Endothelial cell of umbilical vein (primary cell): ENCODE measurements around the gene ADARB2. TPM values are rescaled to one million over a fixed set of nuclear protein-coding genes. Genes with fewer than 3 reads are reported as not detected.

Experiments
- BruUV-seq: library from RNA; stranded (reverse); fragments of 400-500 nt; replicated peaks from 2 replicates; lab custom pipeline; 2021; lab: Mats Ljungman, UMichigan
- CTCF ChIA-PET: fragments of 300-600, 350-600 bp; sonication (Branson Sonifier 250); formaldehyde crosslinking; loops from one replicate; lab custom pipeline; 2021; ENCODE audit warnings: antibody characterized with exemption, inconsistent platforms; lab: Charles Lee
- POLR2A ChIA-PET: fragments of 300-600, 350-600 bp; sonication (Branson Sonifier 250); formaldehyde crosslinking; loops from one replicate; lab custom pipeline; 2021; ENCODE audit warnings: antibody characterized with exemption, inconsistent platforms; lab: Charles Lee
- DNase-seq: peaks from one replicate; pipeline ENCODE4 v3.0.0-alpha.2; 2011; ENCODE audit warnings: low read depth, low spot score
- FAIRE-seq: peaks from 2 replicates; lab custom pipeline; 2011; peaks lifted over from hg19 to GRCh38; lab: Jason Lieb, UNC
- H2AFZ ChIP-seq: 2 replicates; pipeline ENCODE4 v1.6.0; 2012; ENCODE audit warnings: low read depth, low read length, control low read depth, inconsistent platforms
- H3K27ac ChIP-seq: 2 replicates; pipeline ENCODE4 v1.5.1; 2011; ENCODE audit warnings: low read depth, mild to moderate bottlenecking, control low read depth, low read length, moderate library complexity; ENCODE audit not compliant: insufficient read depth
- H3K27me3 ChIP-seq, 2 experiments: 2 replicates each; pipeline versions ENCODE4 v1.6.0 to v1.6.1; 2011; ENCODE audit warnings: low read length in 2 of 2, mixed read lengths in 1 of 2; ENCODE audit not compliant: control insufficient read depth in 2 of 2, insufficient read depth in 2 of 2
- H3K36me3 ChIP-seq, 2 experiments: 2 replicates in 1 of 2; 3 replicates in 1 of 2; pipeline ENCODE4 v1.5.1; 2011; ENCODE audit warnings: low read length in 2 of 2, mild to moderate bottlenecking in 1 of 2, moderate library complexity in 1 of 2; ENCODE audit not compliant: control insufficient read depth in 2 of 2, insufficient read depth in 2 of 2; ENCODE audit errors: extremely low read depth in 1 of 2
- H3K4me1 ChIP-seq: 3 replicates; pipeline ENCODE4 v1.5.1; 2011; ENCODE audit warnings: mild to moderate bottlenecking, low read length; ENCODE audit not compliant: control insufficient read depth, insufficient read depth; ENCODE audit errors: extremely low read depth
- H3K4me2 ChIP-seq: 2 replicates; pipeline ENCODE4 v1.6.1; 2011; ENCODE audit warnings: low read length, control low read depth, mixed read lengths; ENCODE audit not compliant: insufficient read depth
- H3K4me3 ChIP-seq, 3 experiments: fragments of 200-600 bp in 1 of 3; sonication (generic), shearing (Covaris generic) in 1 of 3; replicated peaks in 1 of 3; 2 replicates each; pipeline ENCODE4 v1.5.1; 2011 to 2016; ENCODE audit warnings: control low read depth in 3 of 3, low read length in 3 of 3, mild to moderate bottlenecking in 2 of 3, inconsistent platforms in 1 of 3, low read depth in 1 of 3, moderate library complexity in 1 of 3; ENCODE audit not compliant: insufficient read depth in 1 of 3
- H3K79me2 ChIP-seq: 2 replicates; pipeline ENCODE4 v1.6.0; 2012; ENCODE audit warnings: low read length, inconsistent platforms; ENCODE audit not compliant: control insufficient read depth, insufficient read depth
- H3K9ac ChIP-seq: replicated peaks from 2 replicates; pipeline ENCODE3; 2011; ENCODE audit warnings: low read length, control low read depth; ENCODE audit not compliant: insufficient read depth; ENCODE audit errors: extremely low read depth
- H3K9me1 ChIP-seq: replicated peaks from 3 replicates; pipeline ENCODE4 v1.6.0; 2011; ENCODE audit warnings: mild to moderate bottlenecking, low read length; ENCODE audit not compliant: control insufficient read depth, insufficient read depth; ENCODE audit errors: extremely low read depth
- H3K9me3 ChIP-seq: replicated peaks from 2 replicates; pipeline ENCODE4 v1.5.1; 2012; ENCODE audit warnings: low read length, inconsistent platforms; ENCODE audit not compliant: control insufficient read depth, insufficient read depth
- H4K20me1 ChIP-seq: replicated peaks from 2 replicates; pipeline ENCODE3; 2011; ENCODE audit warnings: mild to moderate bottlenecking, low read length; ENCODE audit not compliant: control insufficient read depth, insufficient read depth; ENCODE audit errors: extremely low read depth
- EZH2 ChIP-seq: IDR thresholded peaks from 2 replicates; pipeline ENCODE4 v1.6.1; 2012; ENCODE audit warnings: borderline replicate concordance, low read depth, mild to moderate bottlenecking, moderate library complexity, low read length, inconsistent platforms; ENCODE audit not compliant: severe bottlenecking
- FOS ChIP-seq: IDR thresholded peaks from 2 replicates; pipeline ENCODE4 v1.6.1; 2011; ENCODE audit warnings: mild to moderate bottlenecking, low read length, moderate library complexity, borderline replicate concordance; ENCODE audit not compliant: insufficient read depth
- GATA2 ChIP-seq: IDR thresholded peaks from 2 replicates; pipeline ENCODE4 v1.7.0; 2011; ENCODE audit warnings: low read depth, mild to moderate bottlenecking, moderate library complexity, mixed read lengths, low read length; ENCODE audit not compliant: insufficient read length, insufficient read depth
- JUN ChIP-seq: IDR thresholded peaks from 2 replicates; pipeline ENCODE4 v1.6.1; 2011; ENCODE audit warnings: borderline replicate concordance, low read depth; ENCODE audit not compliant: insufficient read length, insufficient read depth
- MAX ChIP-seq: IDR thresholded peaks from 2 replicates; pipeline ENCODE4 v1.6.1; 2011; ENCODE audit not compliant: insufficient read depth, insufficient read length
- MYC ChIP-seq: IDR thresholded peaks from one replicate; pipeline ENCODE4 v1.6.1; 2011; ENCODE audit warnings: mild to moderate bottlenecking, low read depth, low read length
- POLR2A ChIP-seq: IDR thresholded peaks from 2 replicates; pipeline ENCODE4 v1.6.1; 2012; ENCODE audit warnings: low read depth, mild to moderate bottlenecking, control low read depth, low read length
- POLR2AphosphoS5 ChIP-seq: IDR thresholded peaks from 2 replicates; pipeline ENCODE4 v1.6.1; 2012; ENCODE audit warnings: low read depth, mild to moderate bottlenecking, control low read depth, low read length, moderate library complexity; ENCODE audit not compliant: insufficient read depth
- dilution Hi-C: fragments of 300-500 bp; cut with MboI; formaldehyde crosslinking; loops from one replicate; pipeline ENCODE4 v1.15.0; 2019; ENCODE audit warnings: low sequenced_read_pairs; ENCODE audit not compliant: extremely low pct_ligation_motif_present
- intact Hi-C: fragments of 100-400 bp; cut with micrococcal nuclease; formaldehyde crosslinking; loops from one replicate; pipeline ENCODE4 v1.10.0; 2022
- polyA plus RNA-seq, 4 experiments: library from polyadenylated mRNA; depleted of rRNA in 3 of 4; stranded (reverse) in 3 of 4; unstranded in 1 of 4; fragments of >200 nt; gene quantifications; 2 replicates each; pipeline versions ENCODE4 v1.2.1 to v1.2.3, GENCODE V29; 2011 to 2012; ENCODE audit warnings: missing spikeins in 1 of 4
- total RNA-seq: library from RNA; stranded (reverse); gene quantifications from 2 replicates; pipeline ENCODE4 v1.2.3, GENCODE V29; 2021
- TF ChIP-seq, protein P1 (sequence below), 2 donors: IDR thresholded peaks; 1 replicate in 1 of 2; 2 replicates in 1 of 2; pipeline ENCODE4 v1.5.1; 2011; ENCODE audit warnings: low read length in 2 of 2, mild to moderate bottlenecking in 2 of 2, moderate library complexity in 2 of 2, control low read depth in 1 of 2, inconsistent platforms in 1 of 2, low read depth in 1 of 2; ENCODE audit not compliant: insufficient read depth in 1 of 2; ENCODE audit errors: extremely low read depth in 1 of 2

Gene ADARB2
- total and polyA plus RNA-seq, 2 donors (not counting 3 experiments of a cell fraction or from before 2014, with no cell fraction given): not detected

DNA sequence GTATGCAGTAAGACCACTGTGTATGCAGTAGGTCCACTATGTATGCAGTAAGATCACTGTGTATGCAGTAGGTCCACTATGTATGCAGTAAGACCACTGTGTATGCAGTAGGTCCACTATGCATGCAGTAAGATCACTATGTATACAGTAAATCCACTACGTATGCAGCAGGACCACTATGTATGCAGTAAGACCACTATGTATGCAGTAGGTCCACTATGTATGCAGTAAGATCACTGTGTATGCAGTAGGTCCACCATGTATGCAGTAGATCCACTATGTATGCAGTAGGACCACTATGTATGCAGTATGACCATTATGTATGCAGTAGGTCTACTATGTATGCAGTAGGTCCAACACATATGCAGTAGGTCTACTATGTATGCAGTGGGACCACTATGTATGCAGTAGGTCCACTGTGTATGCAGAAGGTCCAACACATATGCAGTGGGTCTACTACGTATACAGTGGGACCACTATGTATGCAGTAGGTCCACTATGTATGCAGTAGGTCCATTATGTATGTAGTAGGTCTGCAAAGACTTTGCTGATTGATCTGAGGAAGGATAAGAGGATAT is 313.6 kb downstream of the ADARB2 start:
- H3K4me3 ChIP-seq: no peak overlapping the region
- no peak overlapping the region for H3K9ac ChIP-seq
- no peak overlapping the region for H3K4me2 ChIP-seq
- no peaks in the 10 kb centered on the region for H4K20me1 ChIP-seq
- no peaks in the 10 kb centered on the region for H3K79me2 ChIP-seq
- DNase-seq (no peak), FAIRE-seq (no peak)
- no peaks in the 10 kb centered on the region for H3K27me3 ChIP-seq
- ChIA-PET POLR2A (no interaction called here), CTCF (no interaction called here)
- H3K9me1 ChIP-seq: no peaks in the 10 kb centered on the region
- intact Hi-C loops: loop anchor here (5.0 kb wide), 1 partner anchor 1629 kb away; no protein-coding TSS in a partner anchor
- H3K36me3 ChIP-seq: no peaks in the 10 kb centered on the region
- H3K27ac ChIP-seq: no peak overlapping the region
- no peak for TF ChIP-seq GATA2
- TF ChIP-seq POLR2A: no peak
- no peak for TF ChIP-seq POLR2AphosphoS5
- TF ChIP-seq MAX: no peak
- no peak overlapping the region for H2AFZ ChIP-seq
- no peaks in the 10 kb centered on the region for H3K4me1 ChIP-seq
- no peaks in the 10 kb centered on the region for H3K9me3 ChIP-seq
- BruUV-seq: no TSS peak
- dilution Hi-C loops: no loop called here

DNA sequence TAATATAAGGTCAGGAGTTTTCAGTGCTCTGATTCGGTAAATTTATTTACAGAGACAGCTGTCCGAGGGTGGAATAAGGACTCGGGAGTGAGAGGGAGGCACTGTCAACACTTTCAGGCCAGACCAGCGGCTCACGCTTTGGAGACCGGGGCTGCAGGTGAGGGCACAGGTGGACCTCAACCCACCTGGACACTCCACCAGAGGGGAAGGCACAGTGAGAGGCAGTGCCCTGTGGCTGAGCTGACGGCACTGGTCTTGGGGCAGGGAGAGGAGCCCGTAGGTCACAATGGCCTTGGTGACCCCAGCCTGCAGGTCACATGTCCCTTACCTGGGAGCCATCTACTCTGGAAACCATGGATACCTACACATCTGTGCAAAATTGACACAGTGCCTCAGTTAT is 315.1 kb downstream of the ADARB2 start:
- Histone ChIP-seq H3K9me3 (no peaks in the 10 kb centered on the region), H3K27ac (no peak overlapping the region), H3K79me2 (no peaks in the 10 kb centered on the region), H2AFZ (no peak overlapping the region), H3K4me1 (no peaks in the 10 kb centered on the region), H3K4me2 (no peak overlapping the region), H3K36me3 (no peaks in the 10 kb centered on the region), H3K9ac (no peak overlapping the region), H4K20me1 (no peaks in the 10 kb centered on the region), H3K27me3 (no peaks in the 10 kb centered on the region), H3K4me3 (no peak overlapping the region), H3K9me1 (no peaks in the 10 kb centered on the region)
- POLR2A ChIA-PET: no interaction called here
- DNase-seq (no peak), FAIRE-seq (no peak)
- dilution Hi-C loops (no loop called here), intact Hi-C loops (loop anchor here (5.0 kb wide), 1 partner anchor 1630 kb away; no protein-coding TSS in a partner anchor)
- TF ChIP-seq GATA2 (no peak), MAX (no peak), EZH2 (no peak), JUN (no peak), POLR2AphosphoS5 (no peak), FOS (no peak), MYC (no peak), POLR2A (no peak)
- TF ChIP-seq, protein P1, sequence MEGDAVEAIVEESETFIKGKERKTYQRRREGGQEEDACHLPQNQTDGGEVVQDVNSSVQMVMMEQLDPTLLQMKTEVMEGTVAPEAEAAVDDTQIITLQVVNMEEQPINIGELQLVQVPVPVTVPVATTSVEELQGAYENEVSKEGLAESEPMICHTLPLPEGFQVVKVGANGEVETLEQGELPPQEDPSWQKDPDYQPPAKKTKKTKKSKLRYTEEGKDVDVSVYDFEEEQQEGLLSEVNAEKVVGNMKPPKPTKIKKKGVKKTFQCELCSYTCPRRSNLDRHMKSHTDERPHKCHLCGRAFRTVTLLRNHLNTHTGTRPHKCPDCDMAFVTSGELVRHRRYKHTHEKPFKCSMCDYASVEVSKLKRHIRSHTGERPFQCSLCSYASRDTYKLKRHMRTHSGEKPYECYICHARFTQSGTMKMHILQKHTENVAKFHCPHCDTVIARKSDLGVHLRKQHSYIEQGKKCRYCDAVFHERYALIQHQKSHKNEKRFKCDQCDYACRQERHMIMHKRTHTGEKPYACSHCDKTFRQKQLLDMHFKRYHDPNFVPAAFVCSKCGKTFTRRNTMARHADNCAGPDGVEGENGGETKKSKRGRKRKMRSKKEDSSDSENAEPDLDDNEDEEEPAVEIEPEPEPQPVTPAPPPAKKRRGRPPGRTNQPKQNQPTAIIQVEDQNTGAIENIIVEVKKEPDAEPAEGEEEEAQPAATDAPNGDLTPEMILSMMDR (IDR thresholded peaks at IDR 0.05; ENCODE audit: extremely low read depth in 1 of 2, insufficient read depth in 1 of 2, low read depth in 1 of 2, low read length in 2 of 2): no peak
- no TSS peak for BruUV-seq
- CTCF ChIA-PET: no interaction called here
